Left forelimb (tissue), 1 donor: Measurements from ENCODE around the gene PBX3.
"Not testable (repeated sequence)": the region's sequence is repeated elsewhere in the genome, so short reads cannot be mapped to it uniquely, and the experiment has no call there.

Source experiments
- DNase-seq: peaks from one replicate; pipeline ENCODE4 v3.0.0-alpha.2; 2018; ENCODE audit warnings: low spot score

PBX3 gene

GRCh38 chr9:125822902-125823301 lies 75.7 kb downstream of the PBX3 start:
- no peak for DNase-seq

GRCh38 chr9:125823874-125824406 lies 76.8 kb downstream of the PBX3 start:
- DNase-seq: not testable (repeated sequence)

- DNase-seq: no peak
These were observed 78.6 kb downstream of the PBX3 start for GRCh38 chr9:125825762-125826161.

GRCh38 chr9:125826850-125827249 lies 79.7 kb downstream of the PBX3 start:
- DNase-seq: no peak

- no peak for DNase-seq
These were observed 82.6 kb downstream of the PBX3 start for GRCh38 chr9:125829743-125830142.

GRCh38 chr9:125831054-125831453 lies 83.9 kb downstream of the PBX3 start:
- no peak for DNase-seq

- no peak for DNase-seq
These were observed 84.4 kb downstream of the PBX3 start for GRCh38 chr9:125831616-125832015.

- no peak for DNase-seq
These were observed 88.5 kb downstream of the PBX3 start for GRCh38 chr9:125835655-125836054.

GRCh38 chr9:125839317-125839716 lies 92.1 kb downstream of the PBX3 start:
- no peak for DNase-seq

GRCh38 chr9:125841444-125841843 lies 94.3 kb downstream of the PBX3 start:
- DNase-seq: no peak

GRCh38 chr9:125842242-125842641 lies 95.1 kb downstream of the PBX3 start:
- no peak for DNase-seq

GRCh38 chr9:125843646-125844045 lies 96.5 kb downstream of the PBX3 start:
- DNase-seq: no peak

GRCh38 chr9:125844611-125845010 lies 97.4 kb downstream of the PBX3 start:
- no peak for DNase-seq

- no peak for DNase-seq
These were observed 98.2 kb downstream of the PBX3 start for GRCh38 chr9:125845271-125845808.

- no peak for DNase-seq
These were observed 100.6 kb downstream of the PBX3 start for GRCh38 chr9:125847735-125848134.

GRCh38 chr9:125850106-125850632 lies 103.0 kb downstream of the PBX3 start:
- no peak for DNase-seq

GRCh38 chr9:125850763-125851162 lies 103.6 kb downstream of the PBX3 start:
- no peak for DNase-seq

- no peak for DNase-seq
These were observed 104.8 kb downstream of the PBX3 start for GRCh38 chr9:125851979-125852378.

GRCh38 chr9:125852386-125852785 lies 105.2 kb downstream of the PBX3 start:
- DNase-seq: no peak

- DNase-seq: no peak
These were observed 107.5 kb downstream of the PBX3 start for GRCh38 chr9:125854553-125855275.

- no peak for DNase-seq
These were observed 109.2 kb downstream of the PBX3 start for GRCh38 chr9:125856331-125856730.

GRCh38 chr9:125861405-125862058 lies 114.4 kb downstream of the PBX3 start:
- no peak for DNase-seq

GRCh38 chr9:125863923-125864322 lies 116.8 kb downstream of the PBX3 start:
- DNase-seq: no peak
